ENCODE results near the gene PARD3.

GRCh38 chr10:34544400-34544799 is 270.7 kb downstream of the PARD3 start:
- no peak for TF ChIP-seq CTCF (IDR thresholded peaks at IDR 0.05)
- no peak for TF ChIP-seq POLR2A (IDR thresholded peaks at IDR 0.05)
